Common myeloid progenitor, CD34-positive (primary cell): ENCODE measurements around the gene HABP4.

Experiments
- CTCF ChIA-PET: fragments of 350-600 bp; sonication (Branson Sonifier 250); formaldehyde crosslinking; loops from one replicate; lab custom pipeline; 2021; ENCODE audit warnings: antibody characterized with exemption; lab: Charles Lee
- POLR2A ChIA-PET: fragments of 350-600 bp; sonication (Branson Sonifier 250); formaldehyde crosslinking; loops from one replicate; lab custom pipeline; 2021; ENCODE audit warnings: antibody characterized with exemption; lab: Charles Lee
- DNase-seq, 3 donors: peaks; one replicate each; pipeline versions ENCODE4 v3.0.0 to v3.0.0-alpha.2; 2013
- H3K27ac ChIP-seq, 2 experiments: 1 replicate in 1 of 2; 2 replicates in 1 of 2; pipeline ENCODE4 v1.7.0; 2013; ENCODE audit warnings: inconsistent platforms in 2 of 2, low read length in 2 of 2, mild to moderate bottlenecking in 2 of 2, low read depth in 1 of 2, moderate library complexity in 1 of 2; ENCODE audit not compliant: severe bottlenecking in 2 of 2, insufficient read depth in 1 of 2, poor library complexity in 1 of 2
- H3K27me3 ChIP-seq, 5 experiments: replicated peaks in 2 of 5; 1 replicate in 3 of 5; 2 replicates in 2 of 5; pipeline versions ENCODE4 v1.6.1 to v1.7.0; 2013; ENCODE audit warnings: low read length in 4 of 5, mild to moderate bottlenecking in 2 of 5, moderate library complexity in 2 of 5, inconsistent platforms in 1 of 5; ENCODE audit not compliant: insufficient read depth in 5 of 5, control insufficient read depth in 4 of 5
- H3K36me3 ChIP-seq, 4 experiments: 1 replicate in 2 of 4; 2 replicates in 2 of 4; pipeline versions ENCODE4 v1.6.1 to v1.7.0; 2013; ENCODE audit warnings: low read length in 3 of 4, control low read depth in 1 of 4, mild to moderate bottlenecking in 1 of 4; ENCODE audit not compliant: control insufficient read depth in 4 of 4, insufficient read depth in 4 of 4
- H3K4me1 ChIP-seq, 4 experiments: 1 replicate in 3 of 4; 2 replicates in 1 of 4; pipeline versions ENCODE4 v1.6.1 to v1.7.1; 2013; ENCODE audit warnings: low read length in 3 of 4, mild to moderate bottlenecking in 3 of 4, control low read depth in 1 of 4, inconsistent platforms in 1 of 4, moderate library complexity in 1 of 4; ENCODE audit not compliant: control insufficient read depth in 4 of 4, insufficient read depth in 4 of 4; ENCODE audit errors: control extremely low read depth in 1 of 4
- H3K4me3 ChIP-seq, 7 experiments: 1 replicate in 4 of 7; 2 replicates in 3 of 7; pipeline versions ENCODE4 v1.5.1 to v1.7.0; 2013; ENCODE audit warnings: mild to moderate bottlenecking in 7 of 7, low read length in 6 of 7, moderate library complexity in 6 of 7, inconsistent platforms in 2 of 7, low read depth in 2 of 7, control low read depth in 1 of 7; ENCODE audit not compliant: insufficient read depth in 4 of 7, control insufficient read depth in 1 of 7; ENCODE audit errors: extremely low read depth in 1 of 7
- H3K9me3 ChIP-seq, 5 experiments: 1 replicate in 4 of 5; 2 replicates in 1 of 5; pipeline versions ENCODE4 v1.6.1 to v1.7.1; 2013; ENCODE audit warnings: low read length in 4 of 5, mild to moderate bottlenecking in 2 of 5, inconsistent platforms in 1 of 5, low read depth in 1 of 5, moderate library complexity in 1 of 5; ENCODE audit not compliant: control insufficient read depth in 4 of 5, insufficient read depth in 2 of 5; ENCODE audit errors: control extremely low read depth in 1 of 5
- WGBS: methylation state at CpG from one replicate; pipeline ENCODE4 v1.1.5; 2013; ENCODE audit not compliant: insufficient coverage; 5-methylcytosine and 5-hydroxymethylcytosine counted together

The HABP4 gene

GRCh38 chr9:96423322-96423984 lies 26.5 kb upstream of the HABP4 start:
- Histone ChIP-seq H3K9me3 (no peaks in the 10 kb centered on the region), H3K4me1 (peaks cover 13 to 28% (median 19%) of the 10 kb centered on the region in 4 experiments), H3K4me3 (no peak overlapping the region), H3K36me3 (no peaks in the 10 kb centered on the region), H3K27me3 (no peaks in the 10 kb centered on the region), H3K27ac (no peak overlapping the region)
- ChIA-PET POLR2A (no interaction called here), CTCF (interaction anchor here (1.3 to 2.8 kb wide), 2 partner anchors 18 to 26 kb away, joined by 4 to 10 read pairs; partner anchors contain the start of gene HABP4)
- 98% methylated on average over 6 of the region's 8 CpGs for WGBS
- DNase-seq: no peak

GRCh38 chr9:96423985-96424336 lies 26.0 kb upstream of the HABP4 start:
- ChIA-PET CTCF (interaction anchor here (0.7 to 2.8 kb wide), 3 partner anchors 8 to 26 kb away, joined by 3 to 10 read pairs (median 4); partner anchors contain the start of gene HABP4), POLR2A (no interaction called here)
- Histone ChIP-seq H3K4me1 (peaks cover 13 to 26% (median 19%) of the 10 kb centered on the region in 4 experiments), H3K36me3 (no peaks in the 10 kb centered on the region), H3K4me3 (no peak overlapping the region), H3K27ac (no peak overlapping the region), H3K9me3 (no peaks in the 10 kb centered on the region), H3K27me3 (no peaks in the 10 kb centered on the region)
- no peak for DNase-seq
- WGBS: 94% methylated on average over 3 of the region's 6 CpGs

DNA sequence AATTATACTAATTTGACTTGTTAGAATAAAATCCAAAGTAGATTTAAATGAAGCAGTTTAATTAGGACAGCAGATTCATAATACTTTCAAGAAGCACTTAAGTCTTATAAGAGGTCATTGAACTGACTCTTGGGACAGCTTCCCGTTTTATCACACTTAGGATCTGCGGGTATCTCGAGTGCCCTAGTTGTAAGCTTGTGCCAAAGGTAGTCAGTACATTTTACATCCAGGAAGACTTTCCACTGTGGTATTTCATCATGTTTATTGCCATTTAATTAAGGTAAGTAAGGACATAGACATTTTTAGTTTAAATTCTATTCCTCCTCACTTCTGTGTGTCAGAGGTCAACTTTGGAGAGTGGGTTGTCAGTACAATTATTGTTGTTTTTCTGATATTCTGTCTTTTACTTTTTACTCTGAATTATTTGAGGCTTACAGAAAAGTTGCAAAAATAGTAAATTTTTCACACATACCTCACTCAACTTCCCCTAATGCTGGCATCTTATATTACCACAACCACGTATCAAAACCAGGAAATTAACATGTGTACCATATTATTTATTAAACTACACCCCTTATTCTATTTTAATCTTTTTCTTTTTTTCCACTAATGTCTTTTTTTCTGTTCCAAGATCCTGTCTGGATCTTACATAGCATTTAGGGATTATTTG lies 24.3 kb upstream of the HABP4 start:
- Histone ChIP-seq H3K4me1 (peaks cover 2 to 10% (median 7%) of the 10 kb centered on the region in 4 experiments), H3K27ac (no peak overlapping the region), H3K36me3 (no peaks in the 10 kb centered on the region), H3K27me3 (no peaks in the 10 kb centered on the region), H3K9me3 (no peaks in the 10 kb centered on the region), H3K4me3 (no peak overlapping the region)
- DNase-seq: peak in 1 of 3 donors; percentile 32
- ChIA-PET POLR2A (no interaction called here), CTCF (interaction anchor here (0.8 kb wide), 1 partner anchor 17 kb away, joined by 3 read pairs; no protein-coding TSS in a partner anchor)
- WGBS: 0% methylated on average over 1 of the region's 4 CpGs

DNA sequence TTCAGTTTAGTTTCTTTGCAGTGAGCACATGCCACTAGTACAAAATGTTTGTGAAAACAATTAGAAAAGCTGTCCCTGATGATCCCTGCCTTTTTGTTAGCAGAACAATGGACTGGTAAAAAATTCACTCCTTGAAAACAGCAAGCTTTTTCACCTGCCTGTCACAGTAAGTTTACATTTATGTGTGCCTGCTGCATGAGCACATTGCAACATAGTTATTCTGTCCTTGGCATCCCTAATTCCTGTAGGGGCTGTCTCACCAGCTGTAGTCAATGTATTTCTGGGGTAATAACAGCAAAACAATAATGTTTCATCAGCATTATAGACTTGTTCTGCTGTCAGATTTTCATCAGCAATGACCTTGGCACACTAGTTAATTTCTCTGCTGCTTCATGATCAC lies 20.2 kb upstream of the HABP4 start:
- no peaks in the 10 kb centered on the region for H3K27me3 ChIP-seq
- H3K9me3 ChIP-seq: no peaks in the 10 kb centered on the region
- DNase-seq: no peak
- H3K27ac ChIP-seq: no peak overlapping the region
- H3K4me3 ChIP-seq: no peak overlapping the region
- H3K36me3 ChIP-seq: no peaks in the 10 kb centered on the region
- ChIA-PET POLR2A (no interaction called here), CTCF (interaction anchor here (0.7 kb wide), 1 partner anchor 20 kb away, joined by 4 read pairs; no protein-coding TSS in a partner anchor)
- peaks cover 0 to 3% (median 0%) of the 10 kb centered on the region in 4 experiments for H3K4me1 ChIP-seq

DNA sequence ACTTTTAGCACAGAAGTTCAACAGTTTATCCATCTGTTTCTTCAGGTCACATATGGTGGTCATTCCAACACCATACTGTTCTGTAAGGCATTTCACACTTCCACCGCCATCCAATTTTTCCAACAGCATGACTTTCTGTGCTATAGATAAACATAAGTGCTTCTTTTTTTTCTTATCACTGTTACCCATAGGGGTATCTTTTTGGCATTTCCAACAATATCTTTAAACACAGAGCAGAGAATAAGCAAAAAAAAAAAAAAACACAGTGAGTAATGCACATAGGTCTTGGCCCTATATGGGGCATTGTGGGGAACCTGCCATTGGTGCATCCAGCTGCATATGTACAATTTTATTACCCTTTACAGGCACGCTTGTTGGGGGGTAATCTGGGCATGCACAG lies 19.6 kb upstream of the HABP4 start:
- H3K4me3 ChIP-seq: no peak overlapping the region
- ChIA-PET CTCF (interaction anchor here (0.7 kb wide), 1 partner anchor 19 kb away, joined by 4 read pairs; no protein-coding TSS in a partner anchor), POLR2A (no interaction called here)
- H3K27me3 ChIP-seq: no peaks in the 10 kb centered on the region
- WGBS: no CpG with 5 or more reads among the region's 2 CpGs
- H3K27ac ChIP-seq: no peak overlapping the region
- no peaks in the 10 kb centered on the region for H3K9me3 ChIP-seq
- DNase-seq: no peak
- H3K36me3 ChIP-seq: no peaks in the 10 kb centered on the region
- peaks cover 0 to 3% (median 0%) of the 10 kb centered on the region in 4 experiments for H3K4me1 ChIP-seq

DNA sequence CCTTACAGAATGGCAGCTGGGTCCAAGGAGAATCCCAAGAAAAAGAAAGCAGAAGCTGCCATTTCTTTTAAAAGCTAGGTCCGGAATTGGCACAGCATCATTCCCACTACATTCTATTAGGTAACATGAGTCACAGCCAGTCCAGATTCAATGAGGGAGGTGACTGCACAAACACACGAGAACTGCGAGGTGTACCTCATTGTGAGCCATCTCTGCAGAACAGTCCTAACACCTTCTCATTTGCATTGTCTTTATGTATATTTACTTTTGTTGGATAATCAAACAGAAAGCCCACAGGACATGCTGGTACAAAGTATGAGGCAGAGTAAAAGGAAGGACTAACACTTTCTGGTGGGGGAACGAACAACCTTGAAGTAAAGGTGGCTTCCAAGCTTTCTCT lies 14.6 kb upstream of the HABP4 start:
- POLR2A ChIA-PET: no interaction called here

GRCh38 chr9:96436063-96436455 lies 13.9 kb upstream of the HABP4 start:
- no peak overlapping the region for H3K27ac ChIP-seq
- H3K4me1 ChIP-seq: no peaks in the 10 kb centered on the region
- WGBS: 95% methylated on average over 2 of the region's 2 CpGs
- DNase-seq: no peak
- no peaks in the 10 kb centered on the region for H3K9me3 ChIP-seq
- H3K36me3 ChIP-seq: no peaks in the 10 kb centered on the region
- H3K4me3 ChIP-seq: no peak overlapping the region
- POLR2A ChIA-PET: no interaction called here
- CTCF ChIA-PET: interaction anchor here (1.4 kb wide), 1 partner anchor 14 kb away, joined by 4 read pairs; the partner anchor contains the start of gene HABP4
- H3K27me3 ChIP-seq: no peaks in the 10 kb centered on the region

More for the DNA sequence above, 14.6 kb upstream of the HABP4 start:
- no peak overlapping the region for H3K4me3 ChIP-seq
- no peak overlapping the region for H3K27ac ChIP-seq
- WGBS: 100% methylated on average over 2 of the region's 4 CpGs
- H3K9me3 ChIP-seq: no peaks in the 10 kb centered on the region
- H3K4me1 ChIP-seq: no peaks in the 10 kb centered on the region
- H3K36me3 ChIP-seq: no peaks in the 10 kb centered on the region
- no peaks in the 10 kb centered on the region for H3K27me3 ChIP-seq
- CTCF ChIA-PET: interaction anchor here (0.7 to 1.4 kb wide), 3 partner anchors 15 to 108 kb away, joined by 4 read pairs; partner anchors contain the start of gene HABP4
- no peak for DNase-seq
